SK-N-SH (cell line): ENCODE measurements around the gene TRPV6. TPM values are rescaled to one million over a fixed set of nuclear protein-coding genes. Genes with fewer than 3 reads are reported as not detected.

Source experiments
- CTCF ChIA-PET: fragments of 300-600, 350-600 bp; formaldehyde crosslinking; extraction: SDS; loops from one replicate; lab custom pipeline; 2021; lab: Yijun Ruan, JAX
- POLR2A ChIA-PET: fragments of 350-600 bp; sonication (Branson Sonifier 250); formaldehyde crosslinking; extraction: SDS; loops from one replicate; lab custom pipeline; 2020; ENCODE audit warnings: antibody characterized with exemption, inconsistent platforms; lab: Yijun Ruan, JAX
- DNase-seq: peaks from one replicate; pipeline ENCODE4 v3.0.0; 2012
- H2AFZ ChIP-seq: fragments of 200-600 bp; sonication (generic); 2 replicates; pipeline ENCODE4 v1.8.1; 2016; ENCODE audit warnings: antibody characterized with exemption, mild to moderate bottlenecking, low read depth
- H3F3A ChIP-seq: fragments of 200-600 bp; sonication (generic); replicated peaks from 2 replicates; pipeline ENCODE3; 2016; ENCODE audit warnings: antibody characterized with exemption, mild to moderate bottlenecking; ENCODE audit not compliant: insufficient read depth
- H3K27ac ChIP-seq, 2 experiments: fragments of 200-500 bp in 1 of 2; fragments of 200-600 bp in 1 of 2; sonication (Bioruptor generic) in 1 of 2; sonication (generic), shearing (Covaris generic) in 1 of 2; 2 replicates each; pipeline versions ENCODE4 v1.5.1 to v1.6.1; 2014 to 2016; ENCODE audit warnings: low read depth in 2 of 2, inconsistent platforms in 1 of 2, low read length in 1 of 2, mild to moderate bottlenecking in 1 of 2, mixed read lengths in 1 of 2
- H3K27me3 ChIP-seq: fragments of 200-600 bp; sonication (generic), shearing (Covaris generic); 2 replicates; pipeline ENCODE4 v1.6.1; 2016; ENCODE audit warnings: mixed run types; ENCODE audit not compliant: insufficient read depth
- H3K36me3 ChIP-seq, 2 experiments: fragments of 200-500 bp in 1 of 2; fragments of 200-600 bp in 1 of 2; sonication (Bioruptor generic) in 1 of 2; sonication (generic) in 1 of 2; replicated peaks in 1 of 2; 2 replicates each; pipeline versions ENCODE3 to v1.5.1; 2014 to 2016; ENCODE audit warnings: low read length in 1 of 2, mild to moderate bottlenecking in 1 of 2; ENCODE audit not compliant: insufficient read depth in 2 of 2, control insufficient read depth in 1 of 2
- H3K4me1 ChIP-seq, 2 experiments: fragments of 200-500 bp in 1 of 2; fragments of 200-600 bp in 1 of 2; sonication (Bioruptor generic) in 1 of 2; sonication (generic), shearing (Covaris generic) in 1 of 2; 2 replicates each; pipeline versions ENCODE4 v1.5.1 to v1.6.1; 2014 to 2016; ENCODE audit warnings: low read depth in 1 of 2, low read length in 1 of 2, mixed run types in 1 of 2; ENCODE audit not compliant: insufficient read depth in 2 of 2, control insufficient read depth in 1 of 2
- H3K4me2 ChIP-seq: fragments of 200-600 bp; sonication (generic), shearing (Covaris generic); 2 replicates; pipeline ENCODE4 v1.6.1; 2017; ENCODE audit warnings: mixed run types
- H3K4me3 ChIP-seq, 2 experiments: fragments of 200-500 bp in 1 of 2; fragments of 200-600 bp in 1 of 2; sonication (Bioruptor generic) in 1 of 2; sonication (generic), shearing (Covaris generic) in 1 of 2; 2 replicates each; pipeline versions ENCODE4 v1.5.1 to v1.8.1; 2014 to 2016; ENCODE audit warnings: low read depth in 2 of 2, inconsistent platforms in 1 of 2, low read length in 1 of 2, mild to moderate bottlenecking in 1 of 2, mixed read lengths in 1 of 2, moderate library complexity in 1 of 2
- H3K79me2 ChIP-seq: fragments of 200-600 bp; sonication (generic); 2 replicates; pipeline ENCODE4 v1.8.1; 2017; ENCODE audit warnings: mild to moderate bottlenecking; ENCODE audit not compliant: insufficient read depth
- H3K9ac ChIP-seq: fragments of 200-600 bp; sonication (generic); 2 replicates; pipeline ENCODE4 v1.6.1; 2017; ENCODE audit warnings: mixed run types
- H3K9me2 ChIP-seq: fragments of 200-600 bp; sonication (generic); 2 replicates; pipeline ENCODE4 v1.6.1; 2017; ENCODE audit warnings: mixed run types
- H3K9me3 ChIP-seq: fragments of 200-600 bp; sonication (generic); 2 replicates; pipeline ENCODE4 v1.6.1; 2017; ENCODE audit warnings: mixed run types, mild to moderate bottlenecking, moderate library complexity
- H4K20me1 ChIP-seq: fragments of 200-600 bp; sonication (generic); 2 replicates; pipeline ENCODE4 v1.6.1; 2017; ENCODE audit warnings: mild to moderate bottlenecking, mixed run types; ENCODE audit not compliant: insufficient read depth
- ELF1 ChIP-seq: IDR thresholded peaks from 2 replicates; pipeline ENCODE4 v1.4.0; 2012
- EP300 ChIP-seq, 2 experiments: IDR thresholded peaks; 2 replicates each; pipeline versions ENCODE4 v1.4.0 to v1.6.1; 2012; ENCODE audit warnings: borderline replicate concordance in 1 of 2, low read depth in 1 of 2, low read length in 1 of 2
- FOXJ3 ChIP-seq: sonication (generic); formaldehyde crosslinking; IDR thresholded peaks from 2 replicates; pipeline ENCODE4 v1.5.1; 2020; ENCODE audit warnings: mild to moderate bottlenecking, missing genetic modification reagents
- FOXM1 ChIP-seq: IDR thresholded peaks from 2 replicates; pipeline ENCODE4 v1.4.0; 2012; ENCODE audit warnings: low read depth, mild to moderate bottlenecking
- NFIC ChIP-seq: IDR thresholded peaks from 2 replicates; pipeline ENCODE4 v1.4.0; 2012; ENCODE audit warnings: borderline replicate concordance
- POLR2AphosphoS5 ChIP-seq: IDR thresholded peaks from 2 replicates; pipeline ENCODE4 v1.6.1; 2012; ENCODE audit warnings: low read depth, low read length
- SMC3 ChIP-seq: IDR thresholded peaks from 2 replicates; pipeline ENCODE4 v1.6.1; 2012; ENCODE audit warnings: low read depth, low read length, improper control_type of control experiment
- TEAD4 ChIP-seq: IDR thresholded peaks from 2 replicates; pipeline ENCODE4 v1.4.0; 2012; ENCODE audit warnings: mild to moderate bottlenecking, borderline replicate concordance; ENCODE audit not compliant: insufficient read depth
- USF1 ChIP-seq: IDR thresholded peaks from 2 replicates; pipeline ENCODE4 v1.4.0; 2012; ENCODE audit warnings: low read depth, borderline replicate concordance
- YY1 ChIP-seq: IDR thresholded peaks from 2 replicates; pipeline ENCODE4 v1.4.0; 2012; ENCODE audit warnings: low read depth, mild to moderate bottlenecking
- WGBS: methylation state at CpG from one replicate; pipeline ENCODE4 v1.1.6; 2017; ENCODE audit warnings: low lambda C conversion rate; 5-methylcytosine and 5-hydroxymethylcytosine counted together
- polyA plus RNA-seq, 3 experiments: library from polyadenylated mRNA; depleted of rRNA; stranded (reverse); fragments of >200 nt; gene quantifications; 2 replicates each; pipeline ENCODE4 v1.2.3, GENCODE V29; 2012
- TF ChIP-seq, protein P1 (sequence below): IDR thresholded peaks from 2 replicates; pipeline ENCODE4; 2012
- TF ChIP-seq, protein P2 (sequence below): IDR thresholded peaks from 2 replicates; pipeline ENCODE4 v1.4.0; 2012; ENCODE audit warnings: low read depth
- TF ChIP-seq, protein P3 (sequence below): IDR thresholded peaks from 2 replicates; pipeline ENCODE4 v1.6.1; 2012; ENCODE audit warnings: mild to moderate bottlenecking, low read depth, low read length, moderate library complexity
- TF ChIP-seq, protein P4 (sequence below): IDR thresholded peaks from 2 replicates; pipeline ENCODE4 v1.4.0; 2012; ENCODE audit warnings: low read depth, borderline replicate concordance

Gene TRPV6
- polyA plus RNA-seq, 1 of the 3 experiments (the other 2 are of a cell fraction), result not detected

DNA sequence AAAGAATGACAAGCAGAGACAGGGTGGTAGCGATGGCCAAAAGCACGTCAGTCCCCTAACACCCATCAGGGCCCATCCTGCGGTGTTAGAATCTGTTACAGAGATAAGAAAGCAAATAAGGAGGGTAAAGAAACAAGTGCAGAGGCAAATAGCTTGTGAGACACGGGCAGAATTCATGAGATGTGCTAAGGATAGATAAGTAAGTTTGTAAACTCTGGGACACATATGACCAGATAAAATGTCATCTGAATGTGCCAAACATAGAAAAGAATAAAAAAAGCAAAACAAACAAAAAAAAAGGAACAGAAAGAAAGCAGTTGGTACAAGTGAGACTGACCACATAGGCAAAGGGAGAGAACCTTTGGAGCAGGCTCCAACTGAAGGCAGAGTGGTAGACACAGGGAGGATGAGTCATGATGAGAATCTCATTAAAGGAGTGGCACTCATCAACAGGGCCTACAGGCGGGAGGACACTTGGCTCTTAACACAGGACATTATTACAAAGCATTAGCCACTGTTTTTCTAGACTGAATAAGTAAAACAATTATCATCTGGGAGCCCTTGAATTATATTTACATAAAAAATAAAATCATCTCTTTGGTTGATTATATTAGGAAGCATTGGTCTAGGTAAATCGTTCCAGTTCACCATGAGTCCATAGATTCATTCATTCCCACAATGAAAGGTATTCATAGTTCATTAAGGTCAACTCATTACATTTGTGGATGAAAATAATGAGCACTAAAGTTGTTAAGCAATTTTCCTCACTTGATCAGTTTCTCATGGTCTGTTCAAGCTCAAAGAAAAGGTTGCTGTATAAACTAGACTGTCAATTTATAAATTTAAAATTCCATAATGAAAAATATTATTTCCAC, 52.1 kb downstream of the TRPV6 start:
- no peaks in the 10 kb centered on the region for H3F3A ChIP-seq
- H3K36me3 ChIP-seq, result no peaks in the 10 kb centered on the region
- DNase-seq, result no peak
- H3K4me3 ChIP-seq, result no peak overlapping the region
- H3K4me1 ChIP-seq, result no peaks in the 10 kb centered on the region
- no peak overlapping the region for H3K9ac ChIP-seq
- H3K27me3 ChIP-seq, result no peaks in the 10 kb centered on the region; the same call in 1 of the 2 replicates
- POLR2A ChIA-PET, result no interaction called here
- H2AFZ ChIP-seq, result no peak overlapping the region
- TF ChIP-seq EP300 (IDR thresholded peaks at IDR 0.05; ENCODE audit: borderline replicate concordance in 1 of 2, low read depth in 1 of 2, low read length in 1 of 2) (no peak), YY1 (no peak), ELF1 (no peak), FOXM1 (no peak), POLR2AphosphoS5 (no peak), USF1 (no peak), FOXJ3 (CRISPR knock-in tag) (no peak), NFIC (no peak), TEAD4 (no peak), SMC3 (no peak)
- TF ChIP-seq, protein P1, sequence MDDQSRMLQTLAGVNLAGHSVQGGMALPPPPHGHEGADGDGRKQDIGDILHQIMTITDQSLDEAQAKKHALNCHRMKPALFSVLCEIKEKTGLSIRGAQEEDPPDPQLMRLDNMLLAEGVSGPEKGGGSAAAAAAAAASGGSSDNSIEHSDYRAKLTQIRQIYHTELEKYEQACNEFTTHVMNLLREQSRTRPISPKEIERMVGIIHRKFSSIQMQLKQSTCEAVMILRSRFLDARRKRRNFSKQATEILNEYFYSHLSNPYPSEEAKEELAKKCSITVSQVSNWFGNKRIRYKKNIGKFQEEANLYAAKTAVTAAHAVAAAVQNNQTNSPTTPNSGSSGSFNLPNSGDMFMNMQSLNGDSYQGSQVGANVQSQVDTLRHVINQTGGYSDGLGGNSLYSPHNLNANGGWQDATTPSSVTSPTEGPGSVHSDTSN, result no peak
- TF ChIP-seq, protein P2, sequence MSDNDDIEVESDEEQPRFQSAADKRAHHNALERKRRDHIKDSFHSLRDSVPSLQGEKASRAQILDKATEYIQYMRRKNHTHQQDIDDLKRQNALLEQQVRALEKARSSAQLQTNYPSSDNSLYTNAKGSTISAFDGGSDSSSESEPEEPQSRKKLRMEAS, result no peak
- TF ChIP-seq, protein P3, sequence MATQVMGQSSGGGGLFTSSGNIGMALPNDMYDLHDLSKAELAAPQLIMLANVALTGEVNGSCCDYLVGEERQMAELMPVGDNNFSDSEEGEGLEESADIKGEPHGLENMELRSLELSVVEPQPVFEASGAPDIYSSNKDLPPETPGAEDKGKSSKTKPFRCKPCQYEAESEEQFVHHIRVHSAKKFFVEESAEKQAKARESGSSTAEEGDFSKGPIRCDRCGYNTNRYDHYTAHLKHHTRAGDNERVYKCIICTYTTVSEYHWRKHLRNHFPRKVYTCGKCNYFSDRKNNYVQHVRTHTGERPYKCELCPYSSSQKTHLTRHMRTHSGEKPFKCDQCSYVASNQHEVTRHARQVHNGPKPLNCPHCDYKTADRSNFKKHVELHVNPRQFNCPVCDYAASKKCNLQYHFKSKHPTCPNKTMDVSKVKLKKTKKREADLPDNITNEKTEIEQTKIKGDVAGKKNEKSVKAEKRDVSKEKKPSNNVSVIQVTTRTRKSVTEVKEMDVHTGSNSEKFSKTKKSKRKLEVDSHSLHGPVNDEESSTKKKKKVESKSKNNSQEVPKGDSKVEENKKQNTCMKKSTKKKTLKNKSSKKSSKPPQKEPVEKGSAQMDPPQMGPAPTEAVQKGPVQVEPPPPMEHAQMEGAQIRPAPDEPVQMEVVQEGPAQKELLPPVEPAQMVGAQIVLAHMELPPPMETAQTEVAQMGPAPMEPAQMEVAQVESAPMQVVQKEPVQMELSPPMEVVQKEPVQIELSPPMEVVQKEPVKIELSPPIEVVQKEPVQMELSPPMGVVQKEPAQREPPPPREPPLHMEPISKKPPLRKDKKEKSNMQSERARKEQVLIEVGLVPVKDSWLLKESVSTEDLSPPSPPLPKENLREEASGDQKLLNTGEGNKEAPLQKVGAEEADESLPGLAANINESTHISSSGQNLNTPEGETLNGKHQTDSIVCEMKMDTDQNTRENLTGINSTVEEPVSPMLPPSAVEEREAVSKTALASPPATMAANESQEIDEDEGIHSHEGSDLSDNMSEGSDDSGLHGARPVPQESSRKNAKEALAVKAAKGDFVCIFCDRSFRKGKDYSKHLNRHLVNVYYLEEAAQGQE, result no peak
- TF ChIP-seq, protein P4, sequence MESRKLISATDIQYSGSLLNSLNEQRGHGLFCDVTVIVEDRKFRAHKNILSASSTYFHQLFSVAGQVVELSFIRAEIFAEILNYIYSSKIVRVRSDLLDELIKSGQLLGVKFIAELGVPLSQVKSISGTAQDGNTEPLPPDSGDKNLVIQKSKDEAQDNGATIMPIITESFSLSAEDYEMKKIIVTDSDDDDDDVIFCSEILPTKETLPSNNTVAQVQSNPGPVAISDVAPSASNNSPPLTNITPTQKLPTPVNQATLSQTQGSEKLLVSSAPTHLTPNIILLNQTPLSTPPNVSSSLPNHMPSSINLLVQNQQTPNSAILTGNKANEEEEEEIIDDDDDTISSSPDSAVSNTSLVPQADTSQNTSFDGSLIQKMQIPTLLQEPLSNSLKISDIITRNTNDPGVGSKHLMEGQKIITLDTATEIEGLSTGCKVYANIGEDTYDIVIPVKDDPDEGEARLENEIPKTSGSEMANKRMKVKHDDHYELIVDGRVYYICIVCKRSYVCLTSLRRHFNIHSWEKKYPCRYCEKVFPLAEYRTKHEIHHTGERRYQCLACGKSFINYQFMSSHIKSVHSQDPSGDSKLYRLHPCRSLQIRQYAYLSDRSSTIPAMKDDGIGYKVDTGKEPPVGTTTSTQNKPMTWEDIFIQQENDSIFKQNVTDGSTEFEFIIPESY, result no peak
- CTCF ChIA-PET, result interaction anchor here (0.8 kb wide), 1 partner anchor 18 kb away, joined by 3 read pairs; no protein-coding TSS in a partner anchor
- no peaks in the 10 kb centered on the region for H3K9me2 ChIP-seq
- H4K20me1 ChIP-seq, result no peaks in the 10 kb centered on the region
- H3K79me2 ChIP-seq, result no peaks in the 10 kb centered on the region
- H3K27ac ChIP-seq, result no peak overlapping the region
- no peak overlapping the region for H3K4me2 ChIP-seq
- no peaks in the 10 kb centered on the region for H3K9me3 ChIP-seq
- WGBS, result 46% methylated on average over 6 of the region's 6 CpGs
